ENCODE results near the gene PHACTR1.

DNA sequence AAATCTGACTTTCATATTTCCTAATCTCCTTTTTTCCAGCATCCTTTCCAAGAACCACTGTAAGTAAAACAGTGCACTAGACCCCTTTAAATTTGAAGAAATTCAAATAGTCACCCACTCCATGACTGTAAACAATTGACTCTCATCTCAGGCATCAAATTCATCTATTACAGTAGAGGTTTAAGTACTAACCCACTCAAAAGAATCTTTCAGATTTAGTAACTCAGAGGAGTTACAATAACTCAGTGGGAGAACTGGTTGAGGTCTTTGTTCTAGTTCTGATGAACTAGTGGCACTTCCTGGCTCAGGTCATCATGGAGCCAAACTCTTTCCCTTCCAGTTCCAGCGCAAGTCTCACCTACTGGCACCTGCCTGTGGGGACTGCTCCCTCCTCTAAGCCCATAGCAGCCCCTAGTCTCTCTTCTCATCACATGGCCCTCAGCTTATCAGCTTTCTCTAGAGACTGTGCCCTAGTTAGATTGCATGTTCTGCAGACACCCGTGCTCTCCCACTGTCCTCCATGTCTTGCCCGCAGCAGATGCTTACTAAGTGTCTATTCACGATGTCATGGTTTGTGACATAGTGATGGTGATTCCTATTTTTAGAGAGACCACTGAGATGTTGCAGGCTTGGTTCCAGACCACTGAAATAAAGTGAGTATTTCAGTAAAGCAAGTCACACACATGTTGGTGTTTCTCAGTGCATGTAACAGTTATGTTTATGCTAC lies 415.5 kb downstream of the PHACTR1 start:
- TF ChIP-seq CTCF (IDR thresholded peaks at IDR 0.05) (no peak), POLR2A (IDR thresholded peaks at IDR 0.05) (no peak)
